Hepatocyte (in vitro differentiated cells): ENCODE measurements around the gene JAK1. TPM values are rescaled to one million over a fixed set of nuclear protein-coding genes. Genes with fewer than 3 reads are reported as not detected.

ENCODE experiments used
- DNase-seq: peaks from one replicate; pipeline ENCODE4 v3.0.0-alpha.2; 2016; ENCODE audit warnings: low spot score
- H2AFZ ChIP-seq: fragments of 200-600 bp; sonication (generic); 2 replicates; pipeline ENCODE4 v1.6.0; 2016; ENCODE audit warnings: antibody characterized with exemption, mild to moderate bottlenecking
- H3K27ac ChIP-seq: fragments of 200-600 bp; sonication (generic); 2 replicates; pipeline ENCODE4 v1.5.1; 2016; ENCODE audit warnings: mild to moderate bottlenecking
- H3K27me3 ChIP-seq: fragments of 200-600 bp; sonication (generic); 2 replicates; pipeline ENCODE4 v1.6.1; 2016
- H3K36me3 ChIP-seq: fragments of 200-600 bp; sonication (generic); replicated peaks from 2 replicates; pipeline ENCODE4 v1.5.1; 2016; ENCODE audit warnings: low read depth; ENCODE audit not compliant: insufficient read depth
- H3K4me1 ChIP-seq: fragments of 200-600 bp; sonication (generic); 2 replicates; pipeline ENCODE4 v1.5.1; 2016; ENCODE audit warnings: mild to moderate bottlenecking, moderate library complexity; ENCODE audit not compliant: insufficient read depth
- H3K4me2 ChIP-seq: fragments of 200-600 bp; sonication (generic); 2 replicates; pipeline ENCODE4 v1.6.0; 2016
- H3K4me3 ChIP-seq: fragments of 200-600 bp; sonication (generic); 2 replicates; pipeline ENCODE4 v1.5.1; 2016; ENCODE audit warnings: mild to moderate bottlenecking
- H3K79me2 ChIP-seq: fragments of 200-600 bp; sonication (generic); 2 replicates; pipeline ENCODE4 v1.6.0; 2017; ENCODE audit warnings: mild to moderate bottlenecking
- H3K9me2 ChIP-seq: fragments of 200-600 bp; sonication (generic); replicated peaks from 2 replicates; pipeline ENCODE4 v1.6.0; 2017; ENCODE audit warnings: mild to moderate bottlenecking; ENCODE audit not compliant: insufficient read depth
- H3K9me3 ChIP-seq: fragments of 200-600 bp; sonication (generic); 2 replicates; pipeline ENCODE4 v1.5.1; 2016; ENCODE audit warnings: low read depth, mild to moderate bottlenecking
- H4K20me1 ChIP-seq: fragments of 200-600 bp; sonication (generic); 2 replicates; pipeline ENCODE4 v1.6.0; 2016; ENCODE audit warnings: mild to moderate bottlenecking; ENCODE audit not compliant: insufficient read depth, poor library complexity, severe bottlenecking
- CTCF ChIP-seq: fragments of 200-600 bp; sonication (generic); IDR thresholded peaks from 2 replicates; pipeline ENCODE4 v1.5.1; 2016; ENCODE audit warnings: antibody characterized with exemption, mild to moderate bottlenecking; ENCODE audit not compliant: poor library complexity
- EZH2 ChIP-seq: fragments of 200-600 bp; sonication (generic); IDR thresholded peaks from 2 replicates; pipeline ENCODE4 v1.6.1; 2016; ENCODE audit warnings: antibody characterized with exemption, mild to moderate bottlenecking, borderline replicate concordance
- EZH2phosphoT487 ChIP-seq: fragments of 200-600 bp; sonication (generic); IDR thresholded peaks from one replicate; pipeline ENCODE4 v1.6.1; 2018; ENCODE audit warnings: antibody characterized with exemption, mild to moderate bottlenecking, low read depth, moderate library complexity; ENCODE audit not compliant: unreplicated experiment, severe bottlenecking
- WGBS: methylation state at CpG from one replicate; pipeline ENCODE4 v1.1.6; 2016; ENCODE audit warnings: low lambda C conversion rate; ENCODE audit errors: missing lambda C conversion rate; 5-methylcytosine and 5-hydroxymethylcytosine counted together
- polyA plus RNA-seq: library from polyadenylated mRNA; unstranded; fragments of >200 nt; fragmentation: Nextera tagmentation; extraction: Ambion mirVana; gene quantifications from 2 replicates; pipeline ENCODE4 v1.2.1, GENCODE V29; 2016
- total RNA-seq: library from RNA; depleted of rRNA; stranded (reverse); fragments of >200 nt; gene quantifications from 2 replicates; pipeline ENCODE4 v1.2.3, GENCODE V29; 2014

Gene JAK1
- total and polyA plus RNA-seq, 2 experiments from 2014 or later, result 60.2 to 102 TPM

- peaks cover 17% of the 10 kb centered on the region for H3K79me2 ChIP-seq
Measured at GRCh38 chr1:64881281-64881680, 85.1 kb downstream of the JAK1 start.

GRCh38 chr1:64880449-64880848, 85.9 kb downstream of the JAK1 start:
- Histone ChIP-seq H3K27ac (no peak overlapping the region), H3K4me3 (no peak overlapping the region), H3K36me3 (no peaks in the 10 kb centered on the region), H4K20me1 (peaks cover 2% of the 10 kb centered on the region), H3K27me3 (no peaks in the 10 kb centered on the region), H3K9me3 (no peaks in the 10 kb centered on the region), H3K79me2 (peaks cover 8% of the 10 kb centered on the region), H3K4me2 (no peak overlapping the region), H3K4me1 (no peaks in the 10 kb centered on the region), H2AFZ (no peak overlapping the region), H3K9me2 (no peaks in the 10 kb centered on the region)
- TF ChIP-seq EZH2, result no peak
- no peak for TF ChIP-seq CTCF
- no peak for TF ChIP-seq EZH2phosphoT487
- WGBS, result 91% methylated on average over 4 of the region's 4 CpGs
- DNase-seq, result no peak

More at GRCh38 chr1:64881281-64881680, 85.1 kb downstream of the JAK1 start:
- Histone ChIP-seq H3K4me3 (no peak overlapping the region), H3K27ac (no peak overlapping the region), H3K4me1 (no peaks in the 10 kb centered on the region), H4K20me1 (peaks cover 9% of the 10 kb centered on the region), H2AFZ (no peak overlapping the region), H3K9me3 (no peaks in the 10 kb centered on the region), H3K4me2 (no peak overlapping the region), H3K27me3 (no peaks in the 10 kb centered on the region), H3K36me3 (no peaks in the 10 kb centered on the region), H3K9me2 (no peaks in the 10 kb centered on the region)
- no peak for DNase-seq
- 100% methylated on average over 1 of the region's 1 CpG for WGBS
- no peak for TF ChIP-seq EZH2phosphoT487
- TF ChIP-seq EZH2, result no peak
- TF ChIP-seq CTCF, result no peak

- Histone ChIP-seq H2AFZ (no peak overlapping the region), H3K27ac (no peak overlapping the region), H3K4me1 (no peaks in the 10 kb centered on the region), H3K27me3 (no peaks in the 10 kb centered on the region), H3K4me2 (no peak overlapping the region), H4K20me1 (peaks cover 2% of the 10 kb centered on the region), H3K9me2 (no peaks in the 10 kb centered on the region), H3K9me3 (no peaks in the 10 kb centered on the region), H3K79me2 (no peaks in the 10 kb centered on the region), H3K4me3 (no peak overlapping the region), H3K36me3 (no peaks in the 10 kb centered on the region)
- TF ChIP-seq EZH2phosphoT487 (no peak), CTCF (no peak), EZH2 (no peak)
- WGBS, result 91% methylated on average over 12 of the region's 12 CpGs
- no peak for DNase-seq
Measured at GRCh38 chr1:64878931-64879611, 87.3 kb downstream of the JAK1 start.

- H4K20me1 ChIP-seq, result no peaks in the 10 kb centered on the region
- no peaks in the 10 kb centered on the region for H3K4me1 ChIP-seq
- no peak for TF ChIP-seq EZH2
- no peak for TF ChIP-seq EZH2phosphoT487
- no peak for TF ChIP-seq CTCF
- no peaks in the 10 kb centered on the region for H3K36me3 ChIP-seq
- no peak overlapping the region for H3K4me3 ChIP-seq
- no peaks in the 10 kb centered on the region for H3K9me3 ChIP-seq
- no peak overlapping the region for H2AFZ ChIP-seq
- no peaks in the 10 kb centered on the region for H3K27me3 ChIP-seq
- no peak for DNase-seq
- H3K27ac ChIP-seq, result no peak overlapping the region
- H3K4me2 ChIP-seq, result no peak overlapping the region
- no peaks in the 10 kb centered on the region for H3K79me2 ChIP-seq
- H3K9me2 ChIP-seq, result no peaks in the 10 kb centered on the region
Measured at GRCh38 chr1:64878090-64878489, 88.3 kb downstream of the JAK1 start.
